GM21723 (cell line): ENCODE data around the gene NLGN1.

Experiments used
- ATAC-seq: cut with Tn5 transposase; IDR thresholded peaks from one replicate; pipeline ENCODE4 v1.9.1; 2021; ENCODE audit warnings: mild to moderate bottlenecking, moderate library complexity; ENCODE audit not compliant: unreplicated experiment

NLGN1 gene

DNA sequence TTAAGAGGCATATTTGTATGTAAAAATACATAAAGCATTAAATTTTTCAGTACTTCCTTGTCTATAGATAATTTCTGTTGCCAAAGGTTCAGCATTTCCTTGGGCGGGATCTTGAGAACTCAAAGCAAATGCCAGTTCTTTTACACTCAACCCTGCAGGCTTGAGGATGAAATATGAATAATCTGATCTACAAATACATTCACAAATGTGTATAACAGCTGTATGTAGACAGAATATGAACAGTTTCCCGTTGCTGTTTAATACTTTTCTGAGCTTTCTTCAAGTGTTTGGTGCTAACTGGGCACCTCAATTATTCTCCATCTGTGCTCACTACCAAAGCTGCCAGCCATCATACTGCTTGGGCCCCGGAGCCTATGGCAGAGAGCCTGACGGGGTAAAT is 661.3 kb downstream of the NLGN1 start:
- no peak for ATAC-seq

DNA sequence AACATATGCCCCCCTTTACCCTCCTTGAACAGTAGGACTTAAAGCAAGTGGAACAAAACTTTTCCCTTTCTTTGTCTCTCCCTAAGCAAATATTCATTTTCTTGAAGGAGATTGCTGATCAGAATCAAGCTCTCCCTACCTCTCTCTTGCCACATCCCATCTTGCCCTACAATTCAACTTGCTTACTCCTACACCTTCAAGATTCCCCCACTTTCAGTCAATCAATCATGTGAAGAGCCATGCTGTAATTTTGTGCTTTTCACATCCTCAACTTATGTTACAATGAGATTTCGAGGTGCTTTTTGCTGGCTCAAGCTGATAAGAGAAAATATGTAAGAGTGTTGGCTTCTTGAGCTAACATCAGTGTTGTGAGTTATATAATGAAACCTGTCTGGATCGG is 662.9 kb downstream of the NLGN1 start:
- ATAC-seq, result no peak

GRCh38 chr3:174061162-174061561 is 663.6 kb downstream of the NLGN1 start:
- ATAC-seq, result no peak

GRCh38 chr3:174061731-174062130 is 664.2 kb downstream of the NLGN1 start:
- no peak for ATAC-seq

DNA sequence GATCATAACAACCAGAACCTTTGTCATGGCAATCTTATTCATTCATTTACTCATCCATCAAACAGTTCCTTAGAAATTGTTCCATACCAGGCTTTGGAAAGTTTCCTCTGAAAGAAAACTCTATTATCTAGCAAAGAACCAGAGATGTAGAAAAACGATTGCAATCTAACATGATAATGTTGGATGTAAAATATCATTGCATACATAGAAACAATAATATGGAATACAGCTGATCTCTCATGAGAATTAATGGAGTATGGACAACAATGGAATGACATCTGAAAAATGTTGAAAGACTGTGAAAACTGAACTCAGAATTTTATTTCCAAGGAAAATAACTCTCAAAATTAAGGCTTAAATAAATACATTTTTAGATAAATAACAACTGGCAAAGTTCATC is 665.4 kb downstream of the NLGN1 start:
- ATAC-seq, result no peak

DNA sequence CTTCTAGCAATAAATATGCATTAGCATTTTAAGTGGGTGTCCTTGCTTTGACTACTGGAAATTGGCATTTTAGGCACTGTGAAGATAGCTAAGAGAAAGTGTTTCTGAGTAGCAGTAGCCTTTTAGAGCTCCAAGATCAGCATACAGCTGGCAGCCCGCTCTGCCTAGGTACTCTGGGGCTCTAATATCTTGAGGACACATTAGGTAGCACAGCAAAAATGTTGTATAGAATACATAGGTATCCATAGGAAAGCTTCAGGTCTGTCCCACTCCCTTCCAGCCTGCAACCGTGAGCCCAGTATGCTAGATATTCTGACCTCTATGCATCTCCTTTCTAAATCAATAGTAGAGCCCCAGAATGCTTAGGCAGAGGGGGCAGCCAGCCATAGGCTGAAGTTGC is 670.5 kb downstream of the NLGN1 start:
- no peak for ATAC-seq

GRCh38 chr3:174072675-174073074 is 675.1 kb downstream of the NLGN1 start:
- no peak for ATAC-seq

GRCh38 chr3:174083706-174084105 is 686.2 kb downstream of the NLGN1 start:
- no peak for ATAC-seq

GRCh38 chr3:174089592-174089991 is 692.0 kb downstream of the NLGN1 start:
- no peak for ATAC-seq

- no peak for ATAC-seq
Observed at GRCh38 chr3:174094669-174095068, 697.1 kb downstream of the NLGN1 start.

DNA sequence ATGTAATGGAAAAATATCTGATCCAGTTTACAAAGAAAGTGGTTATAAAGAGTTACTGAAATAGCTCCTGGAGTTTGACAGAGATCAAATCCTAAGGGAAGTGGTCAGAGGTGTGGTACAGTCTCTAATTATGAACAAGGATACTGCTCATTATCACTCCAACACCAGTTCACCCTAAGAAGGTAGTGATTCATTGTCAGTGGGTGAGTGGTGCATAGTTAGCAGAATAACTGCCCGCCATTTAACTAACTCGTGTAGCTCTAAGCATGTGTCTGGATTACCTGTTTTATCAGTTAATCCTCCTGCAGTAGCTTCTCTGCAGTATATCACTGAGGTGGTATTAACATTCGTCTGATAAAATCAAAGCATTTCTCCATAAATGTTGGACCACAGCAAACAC is 700.1 kb downstream of the NLGN1 start:
- no peak for ATAC-seq

DNA sequence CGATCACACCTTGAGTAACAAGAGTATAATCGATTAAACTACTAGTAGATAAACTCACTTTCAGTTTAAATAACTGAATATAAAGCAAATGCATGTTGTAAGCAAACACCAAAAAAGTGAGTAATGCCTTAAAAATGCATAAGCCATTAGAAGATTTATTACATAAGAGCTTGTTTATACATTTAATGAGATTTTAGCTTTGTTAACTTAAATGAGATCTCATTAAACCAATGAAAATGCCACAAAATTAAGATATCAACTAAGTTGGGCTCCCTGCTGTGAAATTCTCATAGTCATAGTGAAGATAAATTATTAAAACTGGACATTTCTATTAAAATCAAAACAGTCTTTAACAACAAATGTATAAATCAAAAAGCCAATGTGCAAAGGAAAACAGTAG is 701.2 kb downstream of the NLGN1 start:
- no peak for ATAC-seq

DNA sequence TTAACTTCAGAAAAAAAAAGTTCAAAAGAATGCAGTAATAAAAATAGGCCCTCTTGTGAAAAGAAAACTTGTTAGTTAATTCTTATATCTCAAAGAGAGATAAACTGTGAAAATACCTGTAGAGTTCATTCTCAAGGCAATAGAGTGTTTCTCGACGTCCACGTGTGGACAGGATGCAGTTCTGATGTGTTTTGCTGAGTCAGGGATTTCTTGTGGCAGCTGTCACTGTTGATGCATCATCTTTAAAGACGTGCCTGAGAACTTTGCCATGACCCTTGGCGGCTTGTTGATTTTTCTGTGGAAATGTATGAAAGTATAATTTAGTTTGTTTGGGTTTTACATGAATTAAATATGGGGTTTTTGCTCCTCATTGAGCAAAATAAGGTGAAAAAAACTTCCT is 702.2 kb downstream of the NLGN1 start:
- no peak for ATAC-seq

DNA sequence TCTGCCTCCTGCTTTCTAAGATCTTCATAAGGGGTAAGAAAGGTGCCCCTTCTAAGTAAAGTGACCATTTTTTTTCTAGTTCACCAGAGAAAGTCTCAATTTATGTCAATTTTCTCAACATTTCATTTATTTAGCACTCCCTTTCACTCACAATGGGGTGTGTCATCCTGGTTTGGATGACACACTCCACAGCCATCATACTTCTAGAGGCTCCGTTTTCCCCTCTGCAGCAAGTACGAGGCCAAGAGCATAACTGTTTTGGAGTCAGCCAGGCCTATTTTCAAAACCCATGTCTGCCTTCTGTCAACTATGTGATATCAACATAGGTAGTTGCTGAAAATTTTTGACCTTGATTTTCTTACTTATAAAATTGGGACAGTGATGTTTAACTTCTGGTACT is 703.2 kb downstream of the NLGN1 start:
- ATAC-seq, result no peak

GRCh38 chr3:174101244-174101643 is 703.7 kb downstream of the NLGN1 start:
- ATAC-seq, result no peak

GRCh38 chr3:174102274-174102673 is 704.7 kb downstream of the NLGN1 start:
- ATAC-seq, result no peak

DNA sequence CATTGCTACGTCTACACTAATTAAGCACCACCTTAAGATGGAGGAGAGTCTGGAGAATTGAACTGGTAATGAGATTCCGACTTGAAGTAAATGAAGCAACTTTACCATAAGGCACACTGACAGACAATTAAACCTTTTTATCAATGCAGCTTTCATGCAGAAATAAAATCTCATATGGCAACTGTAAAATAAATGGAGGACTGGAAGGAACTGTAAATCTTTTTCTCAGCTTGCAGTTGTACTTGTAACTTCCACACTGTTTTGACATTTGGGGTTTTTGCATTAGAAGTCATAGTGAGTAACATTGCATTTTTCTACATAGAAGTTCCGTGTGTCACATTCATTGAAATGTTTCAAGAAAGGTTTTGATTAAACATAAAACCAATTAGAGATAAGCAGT is 705.3 kb downstream of the NLGN1 start:
- ATAC-seq, result no peak

GRCh38 chr3:174110761-174111160 is 713.2 kb downstream of the NLGN1 start:
- ATAC-seq, result no peak

DNA sequence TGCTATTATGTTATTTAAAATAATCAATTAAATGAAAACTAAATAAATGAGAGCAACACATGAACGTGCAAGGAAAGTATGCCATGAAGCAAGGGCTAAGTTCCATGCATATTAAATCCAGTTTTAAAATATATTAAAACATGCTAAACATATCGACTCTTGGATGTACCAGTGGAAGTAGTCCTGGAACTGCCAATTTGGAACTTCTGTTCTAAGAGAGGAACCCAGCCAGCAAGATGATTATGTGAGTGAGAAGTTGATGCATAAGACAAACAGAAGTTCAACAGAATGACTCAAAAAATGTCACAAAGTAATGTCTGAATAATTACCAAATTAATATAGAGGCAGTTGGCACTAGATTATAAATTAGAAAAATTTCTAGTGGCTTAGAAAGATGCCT is 714.2 kb downstream of the NLGN1 start:
- ATAC-seq, result no peak

GRCh38 chr3:174116421-174116820 is 718.9 kb downstream of the NLGN1 start:
- ATAC-seq, result no peak

DNA sequence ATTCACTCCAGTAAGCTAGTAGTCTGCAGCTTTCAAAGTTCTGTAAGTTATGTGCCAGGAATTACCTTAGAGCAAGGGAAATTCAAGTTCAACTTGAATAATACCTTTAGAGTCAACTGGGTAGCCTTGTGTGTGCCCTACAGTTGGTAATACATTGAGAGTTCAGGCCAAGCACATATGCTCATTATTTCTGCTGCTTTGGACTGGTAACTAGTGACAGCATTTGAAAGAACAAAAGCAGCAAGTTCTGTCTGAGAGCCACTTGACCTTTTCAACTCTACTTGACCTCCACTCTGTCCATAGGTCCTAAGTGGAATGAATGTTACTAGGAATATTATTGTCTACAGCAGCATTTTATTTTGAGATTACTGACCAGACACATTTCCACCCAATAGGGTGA is 723.5 kb downstream of the NLGN1 start:
- no peak for ATAC-seq

- ATAC-seq, result no peak
Observed at GRCh38 chr3:174122411-174122810, 724.9 kb downstream of the NLGN1 start.

DNA sequence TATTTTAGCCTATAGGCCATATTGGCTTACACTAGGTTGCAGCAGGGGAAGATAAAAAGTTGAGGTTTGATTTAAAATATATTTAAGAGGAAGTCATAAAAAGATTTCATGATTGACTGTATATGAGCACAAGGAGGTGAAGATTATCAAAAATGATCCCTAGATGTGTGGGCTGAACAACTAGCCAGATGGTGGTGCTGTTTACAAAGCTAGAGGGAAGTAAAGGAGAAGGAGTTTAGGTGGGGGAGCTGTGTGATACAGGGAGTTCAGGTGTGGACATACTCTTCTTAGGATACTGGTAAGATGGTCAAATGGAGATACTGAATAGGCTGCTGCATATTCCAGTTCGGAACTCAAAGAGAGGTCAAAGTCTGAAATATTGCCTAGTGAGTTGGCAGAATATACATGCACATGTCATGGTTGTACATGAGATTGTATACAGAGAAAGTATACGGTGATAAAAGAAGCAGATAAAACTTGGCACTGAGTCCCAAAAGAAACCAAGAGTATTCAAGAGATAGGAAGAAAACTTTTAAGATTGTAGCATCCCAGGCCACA is 727.8 kb downstream of the NLGN1 start:
- no peak for ATAC-seq
